Adrenal gland (tissue), 12 donors: Measurements from ENCODE around the gene SFXN3. TPM values are rescaled to one million over a fixed set of nuclear protein-coding genes. Genes with fewer than 3 reads are reported as not detected.
A peak's percentile ranks its signal among the peaks of the same experiment; 100 is the strongest.

Experiments
- DNase-seq, 7 donors: peaks; one replicate each; pipeline ENCODE4 v3.0.0-alpha.2; 2019 to 2020
- H3K27ac ChIP-seq, 5 donors: fragments of 200-600 bp; sonication (generic) in 4 of 5; 1 replicate in 3 of 5; 2 replicates in 2 of 5; pipeline versions ENCODE4 v1.5.1 to v1.8.0; 2016 to 2020; ENCODE audit warnings: mild to moderate bottlenecking in 1 of 5
- H3K27me3 ChIP-seq: fragments of 200-600 bp; 2 replicates; pipeline ENCODE4 v1.8.0; 2021
- H3K36me3 ChIP-seq, 2 donors: fragments of 200-600 bp; replicated peaks in 1 of 2; 1 replicate in 1 of 2; 2 replicates in 1 of 2; pipeline versions ENCODE4 v1.5.1 to v1.8.0; 2018 to 2022
- H3K4me1 ChIP-seq, 2 donors: fragments of 200-600 bp; replicated peaks in 1 of 2; 1 replicate in 1 of 2; 2 replicates in 1 of 2; pipeline versions ENCODE4 v1.5.1 to v1.8.0; 2018 to 2021
- H3K4me3 ChIP-seq, 4 donors: fragments of 200-600 bp; sonication (generic) in 3 of 4; one replicate each; pipeline ENCODE4 v1.5.1; 2016 to 2018
- H3K9me3 ChIP-seq, 3 donors: fragments of 200-600 bp; sonication (generic) in 1 of 3; replicated peaks in 1 of 3; 1 replicate in 2 of 3; 2 replicates in 1 of 3; pipeline versions ENCODE4 v1.5.1 to v1.8.0; 2016 to 2021
- POLR2A ChIP-seq, 2 donors: fragments of 450-650 bp; IDR thresholded peaks; one replicate each; pipeline ENCODE4 v1.6.1; 2017; ENCODE audit warnings: antibody characterized with exemption in 2 of 2, mild to moderate bottlenecking in 2 of 2, moderate library complexity in 1 of 2
- WGBS, 4 donors: extraction: QIAGEN DNeasy Blood & Tissue Kit in 2 of 4; methylation state at CpG; one replicate each; pipeline versions ENCODE4 v1.1.5 to v1.1.7; 2013 to 2017; 5-methylcytosine and 5-hydroxymethylcytosine counted together
- intact Hi-C, 2 donors: fragments of 100-400 bp; cut with DNase I; formaldehyde crosslinking; loops; one replicate each; pipeline versions ENCODE4 v1.14.1 to v1.15.0; 2022 to 2023
- polyA plus RNA-seq, 3 donors: library from polyadenylated mRNA; stranded (reverse); fragments of 200-250 nt in 2 of 3; fragments of 350-450 nt in 1 of 3; fragmentation: Illumina TruSeq in 1 of 3; extraction: RNeasy Lipid Tissue Mini Kit (QIAGEN cat#74804) in 1 of 3; gene quantifications; one replicate each; pipeline ENCODE4 v1.2.3, GENCODE V29; 2013 to 2014
- total RNA-seq, 9 donors: library from RNA; depleted of rRNA in 4 of 9; stranded (reverse); fragments of >200 nt in 4 of 9; fragments of 120-200 nt in 1 of 9; fragmentation: NEBNext Ultra II Directional in 1 of 9; extraction: Animal tissue kit (Norgen Biotek cat#: 25700) in 1 of 9; gene quantifications; one replicate each; pipeline versions ENCODE4 v1.1.0 to v1.2.4, GENCODE V29; 2013 to 2023
- TF ChIP-seq, protein P1 (sequence below), 6 experiments: fragments of 450-650 bp in 4 of 6; fragments of 200-600 bp in 2 of 6; sonication (generic) in 1 of 6; IDR thresholded peaks; 1 replicate in 5 of 6; 2 replicates in 1 of 6; pipeline versions ENCODE4 v1.5.1 to v1.8.0; 2016 to 2021; ENCODE audit warnings: antibody characterized with exemption in 6 of 6, mild to moderate bottlenecking in 2 of 6, moderate library complexity in 1 of 6
- donor health status: healthy with polysubstance abuse.
- donor health status: Bipolar disorder and iron deficiency.
- donor health status: DM: yes; HTN: yes; CAD: no.
- donor health status: DM: no; HTN: no; CAD: no.
- donor health status: DM: no; HTN: no; CAD: no.
- donor health status: DM: yes; HTN: yes; CAD: no.

Gene SFXN3
- total and polyA plus RNA-seq, 12 donors: 20.4 to 54.0 (median 31.0) TPM

DNA sequence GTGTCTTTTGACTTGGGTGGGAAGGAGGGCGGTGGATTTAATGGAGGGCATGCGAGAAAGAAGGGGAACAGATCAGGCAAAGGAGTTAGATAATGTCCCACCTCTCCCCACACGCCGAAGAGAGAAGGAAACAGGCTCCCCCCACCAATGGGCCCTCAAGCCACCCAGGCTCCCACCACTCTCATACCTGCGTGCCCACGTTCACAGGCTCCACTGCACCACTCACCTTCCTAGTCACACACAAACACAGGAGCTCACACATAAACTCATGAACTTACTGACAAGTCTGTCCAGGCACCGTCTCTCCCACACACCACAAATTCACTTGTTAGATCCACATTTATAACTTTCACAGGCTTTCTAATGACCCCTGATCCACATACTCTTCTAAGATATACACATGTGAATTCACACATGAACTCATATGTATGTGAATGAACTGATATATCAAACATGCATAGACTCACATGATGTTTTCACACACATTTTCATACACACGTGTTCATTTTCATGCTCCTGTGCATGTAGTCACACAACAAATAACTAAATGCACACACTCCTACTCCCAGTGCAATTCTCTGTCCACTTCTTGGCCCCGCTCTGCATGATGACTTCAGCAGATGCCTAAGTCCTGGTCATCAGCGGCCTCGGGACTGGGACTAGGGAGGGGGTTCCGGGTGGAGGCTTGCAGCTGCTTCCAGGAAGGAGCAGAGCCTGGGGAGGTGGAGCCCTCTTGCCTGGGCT lies 29.9 kb upstream of the SFXN3 start:
- no peaks in the 10 kb centered on the region for H3K27me3 ChIP-seq
- peak; percentile 91 to 98 (median 97) for DNase-seq
- H3K4me3 ChIP-seq: peak overlapping the region in 2 of 4 donors; percentile 74 to 86
- peaks cover 0 to 37% of the 10 kb centered on the region in 2 donors for H3K36me3 ChIP-seq
- TF ChIP-seq, protein P1, sequence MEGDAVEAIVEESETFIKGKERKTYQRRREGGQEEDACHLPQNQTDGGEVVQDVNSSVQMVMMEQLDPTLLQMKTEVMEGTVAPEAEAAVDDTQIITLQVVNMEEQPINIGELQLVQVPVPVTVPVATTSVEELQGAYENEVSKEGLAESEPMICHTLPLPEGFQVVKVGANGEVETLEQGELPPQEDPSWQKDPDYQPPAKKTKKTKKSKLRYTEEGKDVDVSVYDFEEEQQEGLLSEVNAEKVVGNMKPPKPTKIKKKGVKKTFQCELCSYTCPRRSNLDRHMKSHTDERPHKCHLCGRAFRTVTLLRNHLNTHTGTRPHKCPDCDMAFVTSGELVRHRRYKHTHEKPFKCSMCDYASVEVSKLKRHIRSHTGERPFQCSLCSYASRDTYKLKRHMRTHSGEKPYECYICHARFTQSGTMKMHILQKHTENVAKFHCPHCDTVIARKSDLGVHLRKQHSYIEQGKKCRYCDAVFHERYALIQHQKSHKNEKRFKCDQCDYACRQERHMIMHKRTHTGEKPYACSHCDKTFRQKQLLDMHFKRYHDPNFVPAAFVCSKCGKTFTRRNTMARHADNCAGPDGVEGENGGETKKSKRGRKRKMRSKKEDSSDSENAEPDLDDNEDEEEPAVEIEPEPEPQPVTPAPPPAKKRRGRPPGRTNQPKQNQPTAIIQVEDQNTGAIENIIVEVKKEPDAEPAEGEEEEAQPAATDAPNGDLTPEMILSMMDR (IDR thresholded peaks at IDR 0.05): no peak
- TF ChIP-seq POLR2A (IDR thresholded peaks at IDR 0.05): peak; percentile 82 to 98
- WGBS, 4 donors: 10 to 22% (median 15%) methylated on average over 12 of the region's 12 CpGs
- H3K4me1 ChIP-seq: peaks cover 24 to 39% of the 10 kb centered on the region in 2 donors
- peak overlapping the region; percentile 92 to 100 (median 100) for H3K27ac ChIP-seq
- no peaks in the 10 kb centered on the region for H3K9me3 ChIP-seq
- intact Hi-C loops: no loop called here

DNA sequence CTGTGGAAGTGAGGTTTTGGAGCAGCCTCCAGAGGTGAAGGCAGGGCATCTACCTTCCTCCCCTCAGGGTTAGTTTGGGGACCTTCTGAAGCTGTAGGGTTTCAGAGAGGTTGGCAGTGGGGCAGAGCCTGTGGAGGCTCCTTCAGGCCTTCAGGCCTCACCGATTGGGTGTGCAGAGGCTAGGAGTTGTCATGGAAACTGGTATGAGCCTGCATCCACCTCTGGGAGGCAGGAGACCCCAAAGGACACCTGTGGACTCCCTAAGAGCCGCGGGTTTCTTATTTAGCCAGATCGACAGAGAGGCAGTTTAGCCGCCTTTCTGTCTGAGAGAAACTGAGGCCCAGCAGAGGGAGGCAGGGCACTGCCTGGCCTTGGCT lies 29.4 kb upstream of the SFXN3 start:
- no peaks in the 10 kb centered on the region for H3K27me3 ChIP-seq
- peaks cover 0 to 42% of the 10 kb centered on the region in 2 donors for H3K36me3 ChIP-seq
- WGBS, 4 donors: 48 to 60% (median 48%) methylated on average over 4 to 5 of the region's 5 CpGs; no CpG with 5 or more reads in 1 of the 4 donors
- TF ChIP-seq, protein P1 (IDR thresholded peaks at IDR 0.05): no peak
- no peak for TF ChIP-seq POLR2A (IDR thresholded peaks at IDR 0.05)
- intact Hi-C loops: no loop called here
- H3K4me3 ChIP-seq: peak overlapping the region in 1 of 4 donors; percentile 86
- no peak for DNase-seq
- H3K4me1 ChIP-seq: peaks cover 24 to 36% of the 10 kb centered on the region in 2 donors
- no peaks in the 10 kb centered on the region for H3K9me3 ChIP-seq
- peak overlapping the region; percentile 69 to 100 (median 100) for H3K27ac ChIP-seq

DNA sequence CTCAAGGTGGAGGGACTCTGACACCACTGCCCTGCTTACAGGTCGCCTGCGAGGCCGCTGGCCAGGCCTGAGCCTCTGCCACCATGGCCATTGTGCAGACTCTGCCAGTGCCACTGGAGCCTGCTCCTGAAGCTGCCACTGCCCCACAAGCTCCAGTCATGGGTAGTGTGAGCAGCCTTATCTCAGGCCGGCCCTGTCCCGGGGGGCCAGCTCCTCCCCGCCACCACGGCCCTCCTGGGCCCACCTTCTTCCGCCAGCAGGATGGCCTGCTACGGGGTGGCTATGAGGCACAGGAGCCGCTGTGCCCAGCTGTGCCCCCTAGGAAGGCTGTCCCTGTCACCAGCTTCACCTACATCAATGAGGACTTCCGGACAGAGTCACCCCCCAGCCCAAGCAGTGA lies 28.6 kb upstream of the SFXN3 start:
- DNase-seq: no peak
- intact Hi-C loops: no loop called here

DNA sequence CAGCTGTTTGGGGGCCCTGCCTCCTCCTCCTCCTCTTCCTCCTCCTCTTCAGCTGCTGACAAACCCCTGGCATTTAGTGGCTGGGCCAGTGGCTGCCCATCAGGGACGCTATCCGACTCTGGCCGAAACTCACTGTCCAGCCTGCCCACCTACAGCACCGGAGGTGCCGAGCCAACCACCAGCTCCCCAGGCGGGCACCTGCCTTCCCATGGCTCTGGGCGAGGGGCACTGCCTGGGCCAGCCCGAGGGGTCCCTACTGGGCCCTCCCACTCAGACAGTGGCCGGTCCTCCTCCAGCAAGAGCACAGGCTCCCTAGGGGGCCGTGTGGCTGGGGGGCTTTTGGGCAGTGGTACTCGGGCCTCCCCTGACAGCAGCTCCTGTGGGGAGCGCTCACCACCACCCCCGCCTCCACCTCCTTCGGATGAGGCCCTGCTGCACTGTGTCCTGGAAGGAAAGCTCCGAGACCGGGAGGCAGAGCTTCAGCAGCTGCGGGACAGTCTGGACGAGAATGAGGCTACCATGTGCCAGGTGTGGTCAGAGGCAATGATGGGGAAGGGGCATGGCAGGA lies 27.3 kb upstream of the SFXN3 start:
- Histone ChIP-seq H3K4me1 (peaks cover 20 to 29% of the 10 kb centered on the region in 2 donors), H3K27me3 (no peaks in the 10 kb centered on the region), H3K9me3 (no peaks in the 10 kb centered on the region), H3K27ac (peak overlapping the region in 2 of 5 donors; percentile 9 to 13), H3K4me3 (no peak overlapping the region), H3K36me3 (peaks cover 0 to 50% of the 10 kb centered on the region in 2 donors)
- intact Hi-C loops: no loop called here
- 63 to 93% (median 85%) methylated on average over 11 to 18 of the region's 18 CpGs for WGBS, 4 donors
- TF ChIP-seq, protein P1 (IDR thresholded peaks at IDR 0.05): no peak
- TF ChIP-seq POLR2A (IDR thresholded peaks at IDR 0.05): no peak
- DNase-seq: no peak

More for the DNA sequence above, 28.6 kb upstream of the SFXN3 start:
- H3K4me1 ChIP-seq: peaks cover 24 to 34% of the 10 kb centered on the region in 2 donors
- H3K9me3 ChIP-seq: no peaks in the 10 kb centered on the region
- no peak for TF ChIP-seq POLR2A (IDR thresholded peaks at IDR 0.05)
- TF ChIP-seq, protein P1 (IDR thresholded peaks at IDR 0.05): no peak
- H3K27ac ChIP-seq: peak overlapping the region in 3 of 5 donors; percentile 100
- H3K4me3 ChIP-seq: no peak overlapping the region
- 69 to 80% (median 71%) methylated on average over 1 to 11 of the region's 11 CpGs for WGBS, 4 donors
- peaks cover 0 to 50% of the 10 kb centered on the region in 2 donors for H3K36me3 ChIP-seq
- no peaks in the 10 kb centered on the region for H3K27me3 ChIP-seq
